NCI-H1694 treated with DMSO at 0.1 percent for 48 hours (cell line): ENCODE data around the gene MAP10.
A peak's percentile ranks its signal among the peaks of the same experiment; 100 is the strongest.
"Not testable (repeated sequence)": the region's sequence is repeated elsewhere in the genome, so short reads cannot be mapped to it uniquely, and the experiment has no call there.

Experiments used
- DNase-seq: peaks from one replicate; lab custom pipeline; 2025; lab: John Stamatoyannopoulos, UW

MAP10 gene

GRCh38 chr1:232805269-232806185 lies at the start of gene MAP10:
Gene MAP10 (plus strand): TSS chr1:232805416. CDS start chr1:232805450, 34 bp downstream.
- no peak for DNase-seq

- peak; percentile 78 for DNase-seq
Observed at GRCh38 chr1:232764458-232765251, 40.6 kb upstream of the MAP10 start.

- no peak for DNase-seq
Observed at GRCh38 chr1:232765542-232765941, 39.7 kb upstream of the MAP10 start.

- DNase-seq, result no peak
Observed at GRCh38 chr1:232766241-232766890, 38.9 kb upstream of the MAP10 start.

- no peak for DNase-seq
Observed at GRCh38 chr1:232766904-232767303, 38.3 kb upstream of the MAP10 start.

- DNase-seq, result peak; percentile 78
Observed at GRCh38 chr1:232767305-232768074, 37.7 kb upstream of the MAP10 start.

DNA sequence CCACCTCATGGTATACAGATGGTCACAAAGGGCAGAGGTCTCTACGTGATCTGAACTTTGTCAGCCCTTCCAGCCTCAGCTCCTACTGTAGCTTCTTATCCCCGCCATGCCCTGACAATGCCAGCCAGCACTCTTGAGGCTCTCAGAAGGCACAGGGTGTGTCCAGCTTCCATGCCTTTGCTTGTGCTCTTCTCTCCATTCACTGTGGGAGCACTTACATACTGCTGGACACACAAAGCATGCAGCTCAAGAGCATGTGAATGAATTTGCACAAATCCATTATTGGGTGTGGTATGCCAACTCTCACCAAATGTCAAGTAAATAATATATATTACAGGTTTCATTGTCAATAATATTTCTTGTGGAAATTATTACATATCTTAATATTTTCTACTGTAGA lies 36.4 kb upstream of the MAP10 start:
- DNase-seq, result no peak

DNA sequence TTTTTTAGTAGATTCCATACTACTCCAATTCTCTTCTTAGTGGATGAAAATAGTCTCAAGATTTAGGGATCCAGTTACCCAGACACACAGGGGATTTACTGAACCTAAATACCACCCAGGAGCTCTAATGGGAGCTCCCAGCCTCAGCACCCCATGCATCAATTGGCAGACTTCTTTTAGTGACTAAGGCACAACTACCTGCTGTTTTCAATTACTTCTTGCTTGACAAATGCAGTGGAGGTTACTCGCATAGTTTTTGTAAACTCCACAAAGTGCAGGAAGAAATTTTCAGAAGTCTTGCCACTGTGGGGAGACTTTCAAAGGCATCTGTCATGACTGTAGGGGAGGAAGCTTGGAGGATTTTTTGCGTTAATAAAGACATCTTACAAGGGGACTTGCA lies 35.5 kb upstream of the MAP10 start:
- DNase-seq, result no peak

GRCh38 chr1:232773752-232774151 lies 31.5 kb upstream of the MAP10 start:
- DNase-seq, result no peak

DNA sequence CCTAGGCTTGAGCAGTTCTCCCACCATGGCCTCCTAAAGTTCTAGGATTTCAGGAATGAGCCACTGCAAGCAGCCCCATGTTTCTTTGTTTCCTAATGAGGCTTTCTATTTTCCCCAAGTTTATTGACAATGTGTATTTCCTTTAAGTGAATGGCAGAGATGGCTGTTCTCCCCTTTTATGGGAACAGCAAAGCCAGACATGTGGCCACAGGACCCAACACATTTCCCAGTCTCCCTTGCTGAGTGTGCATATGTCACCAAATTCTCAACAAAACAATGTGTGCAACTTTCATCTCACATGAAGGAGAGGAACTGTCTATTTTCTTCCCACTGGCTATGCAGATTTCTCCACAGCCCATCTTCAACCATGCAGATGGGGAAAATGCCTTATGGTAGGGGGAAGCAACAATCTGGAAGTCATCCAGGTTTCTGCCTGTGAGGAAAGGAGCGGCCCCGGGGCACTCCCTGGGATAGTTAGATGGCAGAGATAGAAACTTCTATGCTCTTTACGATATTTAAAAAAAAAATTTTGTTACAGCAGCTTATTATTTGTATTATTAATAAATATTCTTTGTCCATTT lies 28.6 kb upstream of the MAP10 start:
- DNase-seq, result peak; percentile 7

- no peak for DNase-seq
Observed at GRCh38 chr1:232780354-232780753, 24.9 kb upstream of the MAP10 start.

GRCh38 chr1:232784794-232785193 lies 20.4 kb upstream of the MAP10 start:
- DNase-seq, result no peak

DNA sequence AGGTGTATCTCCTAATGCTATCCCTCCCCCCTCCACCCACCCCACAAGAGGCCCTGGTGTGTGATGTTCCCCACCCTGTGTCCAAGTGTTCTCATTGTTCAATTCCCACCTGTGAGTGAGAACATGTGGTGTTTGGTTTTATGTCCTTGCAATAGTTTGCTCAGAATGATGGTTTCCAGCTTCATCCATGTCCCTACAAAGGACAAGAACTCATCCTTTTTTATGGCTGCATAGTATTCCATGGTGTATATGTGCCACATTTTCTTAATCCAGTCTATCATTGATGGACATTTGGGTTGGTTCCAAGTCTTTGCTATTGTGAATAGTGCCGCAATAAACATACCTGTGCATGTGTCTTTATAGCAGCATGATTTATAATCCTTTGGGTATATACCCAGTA lies 19.6 kb upstream of the MAP10 start:
- DNase-seq, result not testable (repeated sequence)

DNA sequence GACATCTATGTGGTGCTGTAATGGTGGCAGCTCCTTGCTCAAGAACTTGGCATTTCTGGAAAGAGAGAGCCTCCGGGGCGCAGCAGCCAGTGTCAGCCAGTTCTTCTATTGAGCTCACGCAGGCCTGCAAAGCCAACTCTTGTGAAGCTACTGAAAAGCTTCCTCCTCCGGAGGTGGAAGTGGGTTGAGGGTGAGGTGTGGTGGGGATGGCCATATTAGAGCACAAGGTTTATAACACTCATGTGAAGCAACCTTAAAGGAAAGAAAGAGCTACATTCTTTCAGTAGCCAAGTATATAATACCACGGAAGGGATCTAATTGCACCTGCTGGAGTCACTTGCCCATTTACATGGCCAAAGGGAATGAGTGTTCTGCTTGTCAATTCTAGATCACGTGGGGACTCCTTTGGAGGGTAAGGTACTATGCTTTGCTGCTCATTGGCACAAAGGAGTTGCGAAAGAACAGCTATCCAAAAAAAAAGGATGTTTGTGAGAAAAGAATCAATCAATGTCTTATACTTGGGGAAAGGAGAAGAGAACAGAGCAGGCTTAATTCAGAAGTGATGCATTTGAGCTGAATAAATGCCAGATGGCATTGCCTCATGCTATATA lies 18.3 kb upstream of the MAP10 start:
- no peak for DNase-seq

DNA sequence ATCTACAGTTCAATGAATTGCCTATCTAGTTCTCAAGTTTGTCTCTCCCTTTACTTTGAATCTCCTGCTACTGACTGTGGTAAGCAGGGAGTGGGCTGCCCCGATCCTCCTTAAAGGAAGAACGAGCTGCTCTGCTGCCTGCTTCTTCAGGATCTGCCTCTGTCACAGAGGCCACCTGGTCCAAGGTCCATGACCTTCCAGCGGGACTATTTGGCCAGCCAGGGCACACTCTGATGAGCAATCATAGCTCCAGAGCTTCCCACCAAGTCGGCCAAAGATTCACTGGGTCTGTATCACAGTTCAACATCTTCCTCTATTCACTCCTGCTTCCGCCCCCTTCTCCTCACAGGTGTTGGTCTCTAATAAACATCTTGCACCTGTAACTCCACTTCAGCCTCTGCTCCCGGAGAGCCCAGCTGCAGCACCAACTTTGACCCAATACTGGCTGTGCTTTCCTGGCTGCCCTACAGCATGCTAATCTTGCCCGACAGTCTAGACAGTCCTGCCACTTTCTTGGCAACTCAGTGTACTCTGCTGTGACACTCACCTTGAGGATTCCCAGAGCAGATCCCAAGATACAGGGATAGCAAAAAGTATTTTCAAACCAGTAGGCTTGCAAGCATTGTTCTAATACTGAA lies 16.9 kb upstream of the MAP10 start:
- no peak for DNase-seq

GRCh38 chr1:232789651-232790050 lies 15.6 kb upstream of the MAP10 start:
- no peak for DNase-seq

- DNase-seq, result no peak
Observed at GRCh38 chr1:232792949-232793348, 12.3 kb upstream of the MAP10 start.

DNA sequence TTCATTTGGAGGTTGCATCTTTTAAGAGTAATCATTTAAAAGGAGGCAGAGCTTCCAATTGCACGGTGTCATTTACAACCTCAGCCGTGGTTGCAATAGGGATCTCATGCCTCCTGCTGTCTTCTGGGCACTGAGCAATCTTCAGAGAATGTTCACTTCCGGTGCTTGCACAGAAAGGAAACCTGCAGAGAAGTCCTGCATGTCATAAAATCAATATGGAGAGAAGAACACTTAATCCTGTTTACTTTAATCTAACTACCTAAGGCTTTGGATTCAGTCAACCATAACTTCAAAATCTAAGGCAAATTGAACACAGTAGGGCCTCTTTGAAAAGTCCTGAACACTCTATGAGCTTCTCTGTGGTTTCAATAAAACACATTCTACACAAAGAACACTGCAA lies 11.3 kb upstream of the MAP10 start:
- no peak for DNase-seq

DNA sequence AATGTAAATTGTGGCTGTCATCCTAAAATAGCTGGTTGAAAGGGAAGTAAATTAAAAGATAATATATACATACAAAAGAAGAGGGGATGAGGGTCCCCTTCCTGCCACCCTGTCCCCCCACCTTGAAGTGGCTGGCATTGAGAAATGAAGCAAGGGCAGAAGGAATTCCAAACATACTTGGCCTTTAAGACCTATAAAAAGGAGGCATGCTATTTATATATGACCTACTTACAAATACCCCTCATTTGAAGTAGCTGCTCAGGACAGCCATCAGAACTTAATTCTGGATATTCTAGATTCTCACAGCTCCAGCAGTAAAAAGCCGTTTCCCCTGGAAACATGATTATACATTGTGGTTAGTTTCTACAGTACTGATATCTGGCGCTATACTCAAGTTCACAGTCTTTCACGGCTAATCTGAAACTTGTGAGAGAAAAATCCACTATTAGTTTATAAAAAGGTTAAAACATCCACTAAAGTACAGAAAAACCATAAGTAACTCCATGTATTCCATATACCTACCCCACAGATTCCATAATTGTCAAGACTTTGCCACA lies 9.6 kb upstream of the MAP10 start:
- DNase-seq, result no peak

GRCh38 chr1:232797856-232798510 lies 7.2 kb upstream of the MAP10 start:
- no peak for DNase-seq
